SK-N-SH treated with all-trans-retinoic acid at 6 μM for 48 hours (cell line): ENCODE data around the gene PCMT1.

ENCODE experiments used
- ATAC-seq: fragments of 200-7000 bp; cut with Tn5 transposase; 3 replicates; pipeline ENCODE4 v1.9.1; 2020; ENCODE audit warnings: mild to moderate bottlenecking, moderate library complexity
- ARNTL ChIP-seq: fragments of 450-650 bp; formaldehyde crosslinking; IDR thresholded peaks from 2 replicates; pipeline ENCODE4 v1.5.0; 2020; ENCODE audit warnings: low read depth, mild to moderate bottlenecking, moderate library complexity, borderline replicate concordance
- BACH2 ChIP-seq: fragments of 250-450 bp; sonication (Bioruptor Pico); IDR thresholded peaks from 2 replicates; pipeline ENCODE4 v1.9.0; 2021; ENCODE audit warnings: mild to moderate bottlenecking, borderline replicate concordance
- CREB5 ChIP-seq: fragments of 250-450 bp; sonication (Bioruptor Pico); IDR thresholded peaks from 2 replicates; pipeline ENCODE4 v1.5.1; 2020; ENCODE audit warnings: low read depth, mild to moderate bottlenecking, moderate library complexity
- CSDC2 ChIP-seq: fragments of 250-450 bp; sonication (Bioruptor Pico); IDR thresholded peaks from 2 replicates; pipeline ENCODE4 v1.5.0; 2020; ENCODE audit warnings: mild to moderate bottlenecking, moderate library complexity
- ESRRG ChIP-seq: fragments of 250-450 bp; sonication (Bioruptor Pico); IDR thresholded peaks from 2 replicates; pipeline ENCODE4 v1.6.1; 2021; ENCODE audit warnings: mild to moderate bottlenecking
- GLIS3 ChIP-seq: fragments of 250-450 bp; sonication (Bioruptor Pico); IDR thresholded peaks from 2 replicates; pipeline ENCODE4 v1.5.0; 2020; ENCODE audit warnings: mild to moderate bottlenecking, moderate library complexity
- OSR1 ChIP-seq: fragments of 250-450 bp; sonication (Bioruptor Pico); IDR thresholded peaks from 2 replicates; pipeline ENCODE4 v1.8.0; 2022; ENCODE audit warnings: moderate library complexity, mild to moderate bottlenecking, inconsistent platforms
- PATZ1 ChIP-seq: fragments of 250-450 bp; sonication (Bioruptor Pico); IDR thresholded peaks from 2 replicates; pipeline ENCODE4 v1.8.0; 2020; ENCODE audit warnings: mild to moderate bottlenecking, moderate library complexity, borderline replicate concordance
- PPARA ChIP-seq: fragments of 250-450 bp; sonication (Bioruptor Pico); IDR thresholded peaks from 2 replicates; pipeline ENCODE4 v1.5.0; 2020; ENCODE audit warnings: mild to moderate bottlenecking, borderline replicate concordance
- RARB ChIP-seq: fragments of 250-450 bp; sonication (Bioruptor Pico); IDR thresholded peaks from 2 replicates; pipeline ENCODE4 v1.8.0; 2021; ENCODE audit warnings: mild to moderate bottlenecking, moderate library complexity
- SNAI2 ChIP-seq: fragments of 250-450 bp; sonication (Bioruptor Pico); IDR thresholded peaks from 2 replicates; pipeline ENCODE4 v1.5.0; 2020; ENCODE audit warnings: mild to moderate bottlenecking, moderate library complexity
- TCF4 ChIP-seq: fragments of 250-450 bp; sonication (Bioruptor Pico); IDR thresholded peaks from 2 replicates; pipeline ENCODE4 v1.8.0; 2021; ENCODE audit warnings: mild to moderate bottlenecking, moderate library complexity, borderline replicate concordance
- TOX ChIP-seq: fragments of 250-450 bp; sonication (Bioruptor Pico); IDR thresholded peaks from 2 replicates; pipeline ENCODE4 v1.8.0; 2021; ENCODE audit warnings: mild to moderate bottlenecking, moderate library complexity, borderline replicate concordance
- ZC3H10 ChIP-seq: fragments of 250-450 bp; sonication (Bioruptor Pico); IDR thresholded peaks from 2 replicates; pipeline ENCODE4 v1.5.1; 2021; ENCODE audit warnings: mild to moderate bottlenecking, moderate library complexity
- ZFP3 ChIP-seq: fragments of 250-450 bp; sonication (Bioruptor Pico); IDR thresholded peaks from 2 replicates; pipeline ENCODE4 v1.5.0; 2020; ENCODE audit warnings: mild to moderate bottlenecking, moderate library complexity
- ZFP30 ChIP-seq: fragments of 450-650 bp; formaldehyde crosslinking; IDR thresholded peaks from 2 replicates; pipeline ENCODE4 v1.5.0; 2022; ENCODE audit warnings: mild to moderate bottlenecking, moderate library complexity
- ZNF565 ChIP-seq: fragments of 450-650 bp; formaldehyde crosslinking; conservative IDR thresholded peaks from 2 replicates; pipeline ENCODE4 v1.5.0; 2020; ENCODE audit warnings: low read depth, mild to moderate bottlenecking, moderate library complexity
- ZNF8 ChIP-seq: fragments of 450-650 bp; formaldehyde crosslinking; IDR thresholded peaks from 2 replicates; pipeline ENCODE4 v1.5.0; 2020; ENCODE audit warnings: mild to moderate bottlenecking, moderate library complexity
- TF ChIP-seq, protein P1 (sequence below): fragments of 250-450 bp; sonication (Bioruptor Pico); IDR thresholded peaks from 2 replicates; pipeline ENCODE4 v1.5.0; 2020; ENCODE audit warnings: mild to moderate bottlenecking, moderate library complexity
- TF ChIP-seq, protein P2 (sequence below): fragments of 250-450 bp; sonication (Bioruptor Pico); IDR thresholded peaks from 2 replicates; pipeline ENCODE4 v1.8.0; 2021; ENCODE audit warnings: low read depth, mild to moderate bottlenecking, moderate library complexity, borderline replicate concordance

PCMT1 gene

DNA sequence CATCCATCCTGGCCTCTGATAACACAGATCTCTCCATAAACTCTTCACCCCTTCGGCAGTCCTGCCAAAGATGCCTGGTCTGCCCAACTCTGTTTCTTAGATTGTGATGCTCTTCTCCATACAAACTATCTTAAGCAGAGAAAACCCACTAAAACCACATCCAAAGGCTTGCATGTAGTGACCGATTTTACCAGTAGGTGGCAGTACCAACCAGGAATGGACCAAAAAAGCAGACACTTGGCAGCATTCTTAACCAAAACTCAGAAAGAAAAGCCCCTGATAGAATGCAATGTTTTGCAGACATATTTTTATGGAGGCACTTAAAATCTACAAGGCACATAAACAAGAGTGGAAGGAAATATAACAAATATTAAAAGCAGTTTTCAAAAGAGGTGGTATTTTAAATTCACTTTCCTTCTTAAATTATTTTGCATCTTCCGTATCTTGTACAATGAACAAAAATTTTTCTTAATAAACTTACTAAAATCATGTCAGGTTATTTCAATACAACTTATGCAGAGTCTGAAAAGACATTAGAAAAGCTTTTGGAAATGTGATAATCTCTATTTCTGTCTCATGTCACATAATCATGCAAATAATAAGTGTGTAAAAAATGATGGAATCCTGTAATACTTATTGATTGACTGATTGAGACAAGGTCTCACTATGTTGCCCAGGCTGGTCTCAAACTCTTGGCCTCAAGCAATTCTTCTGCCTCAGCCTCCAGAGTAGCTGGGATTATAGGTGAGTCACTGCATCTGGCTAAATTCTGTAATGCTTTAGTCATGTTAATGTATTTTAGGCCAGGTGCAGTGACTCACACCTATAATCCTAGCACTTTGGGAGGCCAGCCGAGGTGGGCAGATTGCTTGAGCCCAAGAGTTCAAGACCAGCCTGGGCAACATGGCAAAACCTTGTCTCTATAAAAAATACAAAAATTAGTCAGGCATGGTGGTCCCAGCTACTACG, 85.3 kb downstream of the PCMT1 start:
- TF ChIP-seq CSDC2 (CRISPR knock-in tag) (no peak), OSR1 (CRISPR knock-in tag) (no peak), ZFP3 (CRISPR knock-in tag) (no peak), ZFP30 (no peak), ZNF8 (CRISPR knock-in tag) (no peak), ESRRG (CRISPR knock-in tag) (no peak), ZNF565 (no peak), ARNTL (CRISPR knock-in tag) (no peak), SNAI2 (CRISPR knock-in tag) (no peak), ZC3H10 (no peak), RARB (CRISPR knock-in tag) (no peak), CREB5 (CRISPR knock-in tag) (no peak), GLIS3 (CRISPR knock-in tag) (no peak), BACH2 (CRISPR knock-in tag) (no peak), TOX (no peak), TCF4 (CRISPR knock-in tag) (no peak), PPARA (CRISPR knock-in tag) (no peak)
- TF ChIP-seq, protein P1, sequence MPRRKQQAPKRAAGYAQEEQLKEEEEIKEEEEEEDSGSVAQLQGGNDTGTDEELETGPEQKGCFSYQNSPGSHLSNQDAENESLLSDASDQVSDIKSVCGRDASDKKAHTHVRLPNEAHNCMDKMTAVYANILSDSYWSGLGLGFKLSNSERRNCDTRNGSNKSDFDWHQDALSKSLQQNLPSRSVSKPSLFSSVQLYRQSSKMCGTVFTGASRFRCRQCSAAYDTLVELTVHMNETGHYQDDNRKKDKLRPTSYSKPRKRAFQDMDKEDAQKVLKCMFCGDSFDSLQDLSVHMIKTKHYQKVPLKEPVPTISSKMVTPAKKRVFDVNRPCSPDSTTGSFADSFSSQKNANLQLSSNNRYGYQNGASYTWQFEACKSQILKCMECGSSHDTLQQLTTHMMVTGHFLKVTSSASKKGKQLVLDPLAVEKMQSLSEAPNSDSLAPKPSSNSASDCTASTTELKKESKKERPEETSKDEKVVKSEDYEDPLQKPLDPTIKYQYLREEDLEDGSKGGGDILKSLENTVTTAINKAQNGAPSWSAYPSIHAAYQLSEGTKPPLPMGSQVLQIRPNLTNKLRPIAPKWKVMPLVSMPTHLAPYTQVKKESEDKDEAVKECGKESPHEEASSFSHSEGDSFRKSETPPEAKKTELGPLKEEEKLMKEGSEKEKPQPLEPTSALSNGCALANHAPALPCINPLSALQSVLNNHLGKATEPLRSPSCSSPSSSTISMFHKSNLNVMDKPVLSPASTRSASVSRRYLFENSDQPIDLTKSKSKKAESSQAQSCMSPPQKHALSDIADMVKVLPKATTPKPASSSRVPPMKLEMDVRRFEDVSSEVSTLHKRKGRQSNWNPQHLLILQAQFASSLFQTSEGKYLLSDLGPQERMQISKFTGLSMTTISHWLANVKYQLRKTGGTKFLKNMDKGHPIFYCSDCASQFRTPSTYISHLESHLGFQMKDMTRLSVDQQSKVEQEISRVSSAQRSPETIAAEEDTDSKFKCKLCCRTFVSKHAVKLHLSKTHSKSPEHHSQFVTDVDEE (CRISPR knock-in tag), result no peak
- TF ChIP-seq, all 23 proteins: peak for 0
- peak; percentile 71 for ATAC-seq

- ATAC-seq, result peak; percentile 93
- TF ChIP-seq CREB5 (CRISPR knock-in tag), result peak; percentile 51; the same call in 1 of the 2 replicates
- TF ChIP-seq ZFP3 (CRISPR knock-in tag), result 0 out of 2 replicates have a peak, but pooled peaks have one; percentile 38
- TF ChIP-seq, protein P2, sequence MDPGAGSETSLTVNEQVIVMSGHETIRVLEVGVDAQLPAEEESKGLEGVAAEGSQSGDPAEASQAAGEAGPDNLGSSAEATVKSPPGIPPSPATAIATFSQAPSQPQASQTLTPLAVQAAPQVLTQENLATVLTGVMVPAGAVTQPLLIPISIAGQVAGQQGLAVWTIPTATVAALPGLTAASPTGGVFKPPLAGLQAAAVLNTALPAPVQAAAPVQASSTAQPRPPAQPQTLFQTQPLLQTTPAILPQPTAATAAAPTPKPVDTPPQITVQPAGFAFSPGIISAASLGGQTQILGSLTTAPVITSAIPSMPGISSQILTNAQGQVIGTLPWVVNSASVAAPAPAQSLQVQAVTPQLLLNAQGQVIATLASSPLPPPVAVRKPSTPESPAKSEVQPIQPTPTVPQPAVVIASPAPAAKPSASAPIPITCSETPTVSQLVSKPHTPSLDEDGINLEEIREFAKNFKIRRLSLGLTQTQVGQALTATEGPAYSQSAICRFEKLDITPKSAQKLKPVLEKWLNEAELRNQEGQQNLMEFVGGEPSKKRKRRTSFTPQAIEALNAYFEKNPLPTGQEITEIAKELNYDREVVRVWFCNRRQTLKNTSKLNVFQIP (CRISPR knock-in tag), result no peak
- TF ChIP-seq, protein P1 (CRISPR knock-in tag), result peak; percentile 73
- TF ChIP-seq TCF4 (CRISPR knock-in tag), result peak; percentile 70
- TF ChIP-seq PATZ1 (CRISPR knock-in tag), result no peak
Measured at GRCh38 chr6:149840345-149841075, 91.0 kb downstream of the PCMT1 start.
